ENCODE results near the gene NRG3.

DNA sequence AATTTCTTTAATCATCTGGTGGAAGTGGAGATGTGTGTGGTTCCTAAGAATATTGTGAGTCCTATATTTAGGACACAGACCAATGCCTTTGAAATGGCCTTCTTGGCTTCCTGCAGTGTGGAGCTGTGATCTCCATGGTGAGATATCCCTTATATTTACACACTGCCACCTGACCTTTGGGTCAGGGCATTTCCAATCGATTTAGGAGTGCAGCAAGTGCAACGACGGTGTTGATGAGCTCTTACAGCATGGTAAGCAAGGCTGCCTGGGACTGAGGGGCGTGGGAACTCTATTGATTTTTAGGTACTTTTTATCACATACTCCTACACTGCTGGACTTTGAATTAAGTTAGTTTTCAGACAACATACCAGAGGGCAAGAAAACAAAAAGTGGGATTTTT, 146.0 kb downstream of the NRG3 start:
- TF ChIP-seq RARB (CRISPR knock-in tag; IDR thresholded peaks at IDR 0.05): no peak
- TF ChIP-seq, protein P1, sequence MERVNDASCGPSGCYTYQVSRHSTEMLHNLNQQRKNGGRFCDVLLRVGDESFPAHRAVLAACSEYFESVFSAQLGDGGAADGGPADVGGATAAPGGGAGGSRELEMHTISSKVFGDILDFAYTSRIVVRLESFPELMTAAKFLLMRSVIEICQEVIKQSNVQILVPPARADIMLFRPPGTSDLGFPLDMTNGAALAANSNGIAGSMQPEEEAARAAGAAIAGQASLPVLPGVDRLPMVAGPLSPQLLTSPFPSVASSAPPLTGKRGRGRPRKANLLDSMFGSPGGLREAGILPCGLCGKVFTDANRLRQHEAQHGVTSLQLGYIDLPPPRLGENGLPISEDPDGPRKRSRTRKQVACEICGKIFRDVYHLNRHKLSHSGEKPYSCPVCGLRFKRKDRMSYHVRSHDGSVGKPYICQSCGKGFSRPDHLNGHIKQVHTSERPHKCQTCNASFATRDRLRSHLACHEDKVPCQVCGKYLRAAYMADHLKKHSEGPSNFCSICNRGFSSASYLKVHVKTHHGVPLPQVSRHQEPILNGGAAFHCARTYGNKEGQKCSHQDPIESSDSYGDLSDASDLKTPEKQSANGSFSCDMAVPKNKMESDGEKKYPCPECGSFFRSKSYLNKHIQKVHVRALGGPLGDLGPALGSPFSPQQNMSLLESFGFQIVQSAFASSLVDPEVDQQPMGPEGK (CRISPR knock-in tag; IDR thresholded peaks at IDR 0.05; ENCODE audit: borderline replicate concordance): no peak
- TF ChIP-seq ZNF70 (CRISPR knock-in tag; IDR thresholded peaks at IDR 0.05): no peak
- TF ChIP-seq, protein P2, sequence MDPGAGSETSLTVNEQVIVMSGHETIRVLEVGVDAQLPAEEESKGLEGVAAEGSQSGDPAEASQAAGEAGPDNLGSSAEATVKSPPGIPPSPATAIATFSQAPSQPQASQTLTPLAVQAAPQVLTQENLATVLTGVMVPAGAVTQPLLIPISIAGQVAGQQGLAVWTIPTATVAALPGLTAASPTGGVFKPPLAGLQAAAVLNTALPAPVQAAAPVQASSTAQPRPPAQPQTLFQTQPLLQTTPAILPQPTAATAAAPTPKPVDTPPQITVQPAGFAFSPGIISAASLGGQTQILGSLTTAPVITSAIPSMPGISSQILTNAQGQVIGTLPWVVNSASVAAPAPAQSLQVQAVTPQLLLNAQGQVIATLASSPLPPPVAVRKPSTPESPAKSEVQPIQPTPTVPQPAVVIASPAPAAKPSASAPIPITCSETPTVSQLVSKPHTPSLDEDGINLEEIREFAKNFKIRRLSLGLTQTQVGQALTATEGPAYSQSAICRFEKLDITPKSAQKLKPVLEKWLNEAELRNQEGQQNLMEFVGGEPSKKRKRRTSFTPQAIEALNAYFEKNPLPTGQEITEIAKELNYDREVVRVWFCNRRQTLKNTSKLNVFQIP (CRISPR knock-in tag; IDR thresholded peaks at IDR 0.05; ENCODE audit: borderline replicate concordance, low read depth): no peak
- TF ChIP-seq TOX (CRISPR knock-in tag; IDR thresholded peaks at IDR 0.05; ENCODE audit: borderline replicate concordance): no peak
- TF ChIP-seq ZC3H10 (CRISPR knock-in tag; IDR thresholded peaks at IDR 0.05): no peak
- TF ChIP-seq OSR1 (CRISPR knock-in tag; IDR thresholded peaks at IDR 0.05): no peak
- TF ChIP-seq ZNF565 (CRISPR knock-in tag; conservative IDR thresholded peaks at IDR 0.05; ENCODE audit: low read depth): no peak
- TF ChIP-seq, protein P3, sequence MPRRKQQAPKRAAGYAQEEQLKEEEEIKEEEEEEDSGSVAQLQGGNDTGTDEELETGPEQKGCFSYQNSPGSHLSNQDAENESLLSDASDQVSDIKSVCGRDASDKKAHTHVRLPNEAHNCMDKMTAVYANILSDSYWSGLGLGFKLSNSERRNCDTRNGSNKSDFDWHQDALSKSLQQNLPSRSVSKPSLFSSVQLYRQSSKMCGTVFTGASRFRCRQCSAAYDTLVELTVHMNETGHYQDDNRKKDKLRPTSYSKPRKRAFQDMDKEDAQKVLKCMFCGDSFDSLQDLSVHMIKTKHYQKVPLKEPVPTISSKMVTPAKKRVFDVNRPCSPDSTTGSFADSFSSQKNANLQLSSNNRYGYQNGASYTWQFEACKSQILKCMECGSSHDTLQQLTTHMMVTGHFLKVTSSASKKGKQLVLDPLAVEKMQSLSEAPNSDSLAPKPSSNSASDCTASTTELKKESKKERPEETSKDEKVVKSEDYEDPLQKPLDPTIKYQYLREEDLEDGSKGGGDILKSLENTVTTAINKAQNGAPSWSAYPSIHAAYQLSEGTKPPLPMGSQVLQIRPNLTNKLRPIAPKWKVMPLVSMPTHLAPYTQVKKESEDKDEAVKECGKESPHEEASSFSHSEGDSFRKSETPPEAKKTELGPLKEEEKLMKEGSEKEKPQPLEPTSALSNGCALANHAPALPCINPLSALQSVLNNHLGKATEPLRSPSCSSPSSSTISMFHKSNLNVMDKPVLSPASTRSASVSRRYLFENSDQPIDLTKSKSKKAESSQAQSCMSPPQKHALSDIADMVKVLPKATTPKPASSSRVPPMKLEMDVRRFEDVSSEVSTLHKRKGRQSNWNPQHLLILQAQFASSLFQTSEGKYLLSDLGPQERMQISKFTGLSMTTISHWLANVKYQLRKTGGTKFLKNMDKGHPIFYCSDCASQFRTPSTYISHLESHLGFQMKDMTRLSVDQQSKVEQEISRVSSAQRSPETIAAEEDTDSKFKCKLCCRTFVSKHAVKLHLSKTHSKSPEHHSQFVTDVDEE (CRISPR knock-in tag; IDR thresholded peaks at IDR 0.05): no peak
- TF ChIP-seq BACH2 (CRISPR knock-in tag; IDR thresholded peaks at IDR 0.05; ENCODE audit: borderline replicate concordance): no peak
